ENCODE results near the gene COL20A1. TPM values are rescaled to one million over a fixed set of nuclear protein-coding genes. Genes with fewer than 3 reads are reported as not detected.

COL20A1 gene
- total RNA-seq, 4 donors from 2014 or later, result not detected

GRCh38 chr20:63359164-63359934 lies 66.4 kb downstream of the COL20A1 start:
- intact Hi-C loops (cut with DNase I; ENCODE audit: low total_unique reads), result no loop called here
- no peak overlapping the region for H3K4me3 ChIP-seq (ENCODE audit: low read depth, poor library complexity, severe bottlenecking)
- WGBS, 2 donors, result 85 to 87% methylated on average over 35 to 42 of the region's 42 CpGs
- TF ChIP-seq CTCF (IDR thresholded peaks at IDR 0.05), result no peak
- TF ChIP-seq POLR2A (IDR thresholded peaks at IDR 0.05), result no peak
- DNase-seq (ENCODE audit: low spot score in 2 of 2), result no peak

- 33 to 34% methylated on average over 31 to 37 of the region's 38 CpGs for WGBS, 2 donors
- intact Hi-C loops (cut with DNase I; ENCODE audit: low total_unique reads), result no loop called here
- DNase-seq (ENCODE audit: low spot score in 2 of 2), result no peak
- no peak for TF ChIP-seq CTCF (IDR thresholded peaks at IDR 0.05)
- TF ChIP-seq POLR2A (IDR thresholded peaks at IDR 0.05), result no peak
- no peak overlapping the region for H3K4me3 ChIP-seq (ENCODE audit: low read depth, poor library complexity, severe bottlenecking)
Observed at GRCh38 chr20:63359937-63360849, 67.2 kb downstream of the COL20A1 start.

- intact Hi-C loops (cut with DNase I; ENCODE audit: low total_unique reads), result no loop called here
- TF ChIP-seq POLR2A (IDR thresholded peaks at IDR 0.05) (no peak), CTCF (IDR thresholded peaks at IDR 0.05) (no peak)
- no peak within 1 kb of the TSS for H3K4me3 ChIP-seq (ENCODE audit: low read depth, poor library complexity, severe bottlenecking)
- DNase-seq (ENCODE audit: low spot score in 2 of 2), result no peak
- WGBS, 2 donors, result 2 to 10% methylated on average over 11 to 27 of the region's 79 CpGs
Observed at GRCh38 chr20:63360850-63361518, 68.0 kb downstream of the COL20A1 start, which contains the start of gene CHRNA4. CHRNA4 (minus strand) TSS chr20:63361349; CDS start chr20:63361165, 184 bp downstream.

GRCh38 chr20:63361519-63362435 lies 68.8 kb downstream of the COL20A1 start:
- no peak for DNase-seq (ENCODE audit: low spot score in 2 of 2)
- H3K4me3 ChIP-seq (ENCODE audit: low read depth, poor library complexity, severe bottlenecking), result no peak overlapping the region
- 10 to 12% methylated on average over 28 to 29 of the region's 50 CpGs for WGBS, 2 donors
- TF ChIP-seq CTCF (IDR thresholded peaks at IDR 0.05) (no peak), POLR2A (IDR thresholded peaks at IDR 0.05) (no peak)
- intact Hi-C loops (cut with DNase I; ENCODE audit: low total_unique reads), result no loop called here
